ENCODE measurements around the gene CELA1.
"Not testable (repeated sequence)": the region's sequence is repeated elsewhere in the genome, so short reads cannot be mapped to it uniquely, and the experiment has no call there.

The CELA1 gene

DNA sequence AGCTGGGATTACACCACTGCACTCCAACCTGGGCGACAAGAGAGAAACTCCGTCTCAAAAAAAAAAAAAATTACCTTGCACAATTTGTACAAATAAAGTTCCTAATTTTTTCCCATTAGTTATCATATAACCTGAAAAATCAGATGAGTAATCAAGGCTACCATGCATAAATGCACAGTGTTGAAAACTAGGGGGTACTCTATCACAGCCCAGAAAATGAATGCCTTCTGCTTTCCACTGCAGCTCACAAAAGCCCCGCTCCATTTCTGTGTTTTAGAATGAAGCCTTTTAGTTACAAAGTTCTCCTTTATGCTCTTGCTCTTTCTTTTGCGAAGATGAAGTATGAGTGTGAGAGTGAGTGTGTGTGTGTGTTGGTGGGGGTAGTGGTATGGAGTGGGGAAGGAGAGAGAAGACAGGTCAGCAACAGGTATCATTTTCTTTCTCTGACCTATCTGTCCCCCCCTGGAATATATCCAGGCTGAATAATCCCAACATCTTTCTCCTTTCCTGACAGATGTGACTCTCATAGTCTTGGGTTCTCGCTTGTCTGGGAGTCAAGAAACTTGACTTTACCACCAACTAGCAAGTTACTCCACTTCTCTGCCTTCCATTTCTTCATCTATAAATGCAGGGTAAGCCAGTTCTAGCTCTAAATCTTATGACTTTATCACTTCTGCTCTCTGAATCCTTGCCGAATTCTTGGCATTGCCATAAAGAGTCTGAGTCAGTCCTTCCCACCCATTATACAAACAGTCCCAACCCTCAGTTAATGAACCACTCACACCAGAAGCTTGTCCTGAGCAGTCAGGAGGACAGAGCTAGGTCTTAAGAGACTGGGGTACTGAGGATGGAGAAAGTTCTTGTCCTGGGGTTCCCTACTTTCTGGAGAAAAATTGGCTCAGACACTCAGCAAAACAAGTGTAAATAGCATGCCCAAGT, 38.6 kb downstream of the CELA1 start:
- DNase-seq = no peak

DNA sequence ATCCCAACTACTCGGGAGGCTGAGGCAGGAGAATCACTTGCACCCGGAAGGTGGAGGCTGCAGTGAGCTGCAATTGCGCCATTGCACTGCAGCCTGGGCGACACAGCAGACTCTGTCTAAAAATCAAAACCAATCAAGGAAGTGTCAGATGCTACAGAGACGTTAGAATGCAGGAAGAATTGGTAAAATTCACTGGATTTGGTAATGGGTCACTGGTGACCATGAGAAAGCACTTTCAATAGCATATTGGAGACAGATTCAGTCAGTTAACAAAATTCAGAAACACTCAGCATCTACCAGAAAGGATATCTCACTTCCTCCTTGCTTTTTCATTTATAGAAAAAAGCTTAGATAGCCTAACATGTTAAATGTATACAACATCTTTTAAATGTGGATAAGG, 40.0 kb downstream of the CELA1 start:
- DNase-seq = no peak

DNA sequence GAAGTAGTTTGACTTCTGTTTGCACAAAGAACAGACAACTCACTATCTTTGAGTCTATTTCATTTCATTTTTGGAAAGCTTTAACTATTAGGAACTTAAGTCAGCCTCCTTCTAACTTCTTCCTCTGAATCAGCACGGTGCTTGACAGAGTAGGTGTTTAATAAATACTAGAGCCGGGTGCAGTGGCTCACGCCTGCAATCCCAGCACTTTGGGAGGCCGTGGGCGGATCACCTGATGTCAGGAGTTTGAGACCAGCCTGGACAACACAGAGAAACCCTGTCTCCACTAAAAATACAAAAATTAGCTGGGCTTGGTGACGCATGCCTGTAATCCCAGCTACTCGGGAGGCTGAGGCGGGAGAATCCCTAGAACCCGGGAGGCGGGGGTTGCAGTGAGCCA, 45.7 kb downstream of the CELA1 start:
- not testable (repeated sequence) for DNase-seq

DNA sequence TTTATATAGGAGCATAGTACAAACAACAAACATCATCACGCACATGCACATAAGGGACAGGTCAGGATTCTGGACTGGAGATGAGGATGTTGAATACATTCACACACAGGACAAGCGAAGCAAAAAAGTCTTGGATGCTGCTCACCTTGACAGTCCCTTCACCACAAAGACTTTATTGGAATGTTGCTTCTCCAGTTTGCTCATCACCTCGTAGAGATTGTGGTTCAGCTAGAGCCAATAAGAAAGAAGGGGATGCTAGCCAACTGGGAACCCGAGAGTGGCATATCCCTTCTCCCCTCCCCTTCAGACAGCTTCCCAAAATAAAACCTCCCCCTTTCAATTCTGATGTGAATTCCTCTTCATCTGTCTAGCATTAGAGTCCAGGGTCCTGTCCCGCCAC, 50.8 kb downstream of the CELA1 start:
- DNase-seq = no peak

DNA sequence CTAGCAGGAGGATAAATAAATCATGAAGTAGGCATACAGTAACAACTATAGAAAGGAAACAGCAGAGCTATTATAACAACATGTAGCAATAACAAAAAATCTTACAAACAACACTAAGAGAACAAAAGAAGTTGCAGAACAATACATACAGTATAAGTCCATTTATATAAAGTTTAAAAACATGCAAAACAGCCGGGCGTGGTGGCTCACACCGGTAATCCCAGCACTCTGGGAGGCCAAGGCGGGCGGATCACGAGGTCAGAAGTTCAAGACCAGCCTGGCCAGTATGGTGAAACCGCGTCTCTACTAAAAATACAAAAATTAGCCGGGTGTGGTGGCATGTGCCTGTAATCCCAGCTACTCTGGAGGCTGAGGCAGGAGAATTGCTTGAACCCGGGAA, 52.4 kb downstream of the CELA1 start:
- DNase-seq = not testable (repeated sequence)

DNA sequence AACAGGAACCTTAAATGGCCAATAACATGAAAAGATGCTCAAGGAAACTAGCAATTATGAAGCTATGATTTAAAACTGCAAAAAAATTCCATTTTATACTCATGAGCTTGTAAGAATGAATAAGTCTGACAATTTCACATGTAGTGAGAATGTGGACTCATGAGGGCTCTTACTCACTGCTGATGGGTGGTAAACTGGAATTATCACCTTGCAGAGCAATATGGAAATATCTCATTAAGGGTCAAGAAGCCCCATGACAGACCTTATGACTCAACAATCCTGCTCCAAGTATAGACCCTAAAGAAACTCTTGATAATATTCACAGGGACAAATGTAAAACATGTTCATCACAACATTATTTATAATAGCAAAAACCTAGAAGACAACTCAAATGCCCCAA, 52.8 kb downstream of the CELA1 start:
- no peak for DNase-seq

DNA sequence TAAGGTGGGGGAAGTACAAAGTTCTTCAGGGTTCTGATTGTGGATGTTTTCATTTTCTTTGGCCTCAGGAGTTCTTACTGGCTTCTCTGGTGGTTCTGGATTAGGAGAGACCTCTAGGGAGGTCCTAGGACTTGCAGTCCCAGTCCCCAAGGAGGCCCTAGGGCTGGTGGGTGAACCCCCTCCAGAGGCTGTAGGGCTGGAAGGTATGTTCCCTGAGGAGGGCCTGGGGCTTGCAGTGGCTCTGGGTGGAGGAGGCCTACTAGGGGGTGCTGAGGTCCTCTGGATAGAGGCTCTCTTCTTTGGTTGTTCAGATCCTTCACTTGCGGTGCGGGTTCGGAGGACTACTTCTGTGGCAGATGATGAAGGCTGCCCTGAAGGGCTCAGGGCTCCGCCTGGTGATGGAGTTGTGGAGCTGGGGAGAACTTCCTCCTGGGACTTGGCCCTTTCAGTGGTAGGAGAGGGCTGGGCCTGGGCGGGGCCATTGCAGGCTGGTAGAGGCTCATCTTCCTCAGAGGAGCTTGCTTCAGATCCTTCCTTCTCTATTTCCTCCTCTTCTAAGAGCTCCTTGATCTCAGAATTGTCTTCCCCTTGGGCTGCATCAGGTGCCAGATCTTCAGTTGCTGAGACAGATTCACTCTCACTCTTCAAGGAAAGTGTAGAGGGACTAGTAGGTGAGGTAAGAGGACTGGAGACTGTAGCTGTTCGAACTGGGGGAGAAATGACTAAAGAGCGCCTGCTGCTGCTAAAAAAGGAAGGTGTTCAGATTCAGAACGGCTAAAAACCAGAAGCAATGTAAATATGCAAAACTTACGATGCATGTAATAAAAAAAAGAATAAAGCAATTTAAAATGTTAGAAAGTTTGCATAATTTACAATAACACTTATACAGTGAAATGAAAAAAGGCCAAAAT, 54.6 kb downstream of the CELA1 start:
- DNase-seq = peak in 1 of 2 donors; percentile 53

DNA sequence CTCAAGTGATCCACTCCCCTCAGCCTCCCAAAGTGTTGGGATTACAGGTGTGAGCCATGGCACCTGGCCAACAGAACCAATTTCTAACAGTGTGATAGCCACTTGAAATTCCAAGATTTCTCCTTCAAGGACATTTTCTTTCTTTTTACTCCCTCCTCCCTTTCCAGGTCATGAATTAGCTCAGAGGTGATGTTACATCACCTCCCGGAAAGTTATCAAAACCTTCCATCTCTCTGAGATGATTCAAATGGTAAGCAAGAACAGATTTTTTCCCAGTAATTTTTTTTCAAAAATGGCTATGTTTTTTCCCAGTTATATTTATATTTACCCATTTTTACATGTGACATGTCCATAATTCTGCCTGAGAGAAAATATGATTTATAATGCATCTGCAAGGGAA, 60.6 kb downstream of the CELA1 start:
- DNase-seq = no peak

DNA sequence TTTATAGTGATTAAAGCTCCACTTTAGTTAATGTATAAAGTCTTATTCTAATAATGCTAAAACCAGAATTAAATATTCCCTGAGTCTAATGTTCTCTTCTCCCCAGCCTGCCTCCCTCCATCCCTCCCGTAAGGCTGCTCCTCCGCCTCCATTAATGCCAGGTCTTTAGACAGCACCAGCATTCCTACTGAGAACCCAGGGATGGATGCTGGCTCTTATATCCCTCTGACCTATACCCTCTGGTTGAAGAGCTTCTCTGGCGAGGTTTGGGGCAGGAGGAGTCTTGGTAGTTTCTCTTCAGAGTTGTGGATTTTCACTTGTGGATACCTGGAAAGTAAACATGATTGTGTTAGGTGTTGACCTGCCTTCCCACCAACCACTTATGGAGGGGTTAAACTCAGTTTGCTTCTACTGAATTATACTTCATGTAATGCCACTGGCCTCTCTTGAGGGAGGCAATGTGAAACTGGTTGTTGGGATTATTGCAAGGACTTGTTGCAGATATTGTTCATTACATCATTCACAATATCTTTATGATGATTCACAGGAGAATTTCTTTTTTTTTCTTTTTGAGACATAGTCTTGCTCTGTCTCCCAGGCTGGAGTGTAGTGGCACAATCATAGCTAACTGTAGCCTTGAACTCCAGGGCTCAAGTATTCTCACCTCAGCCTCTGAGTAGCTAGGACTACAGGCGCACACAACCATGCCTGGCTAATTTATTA, 65.1 kb downstream of the CELA1 start:
- DNase-seq = no peak

All from CD4-positive, alpha-beta T cell treated with Interleukin-4 for 1 hour (primary cell).